Measurements from ENCODE around the gene IGFALS. TPM values are rescaled to one million over a fixed set of nuclear protein-coding genes. Genes with fewer than 3 reads are reported as not detected.

Gene IGFALS
- not detected in 2 replicates for total RNA-seq (2014; rRNA removed; shearing (Covaris generic))

DNA sequence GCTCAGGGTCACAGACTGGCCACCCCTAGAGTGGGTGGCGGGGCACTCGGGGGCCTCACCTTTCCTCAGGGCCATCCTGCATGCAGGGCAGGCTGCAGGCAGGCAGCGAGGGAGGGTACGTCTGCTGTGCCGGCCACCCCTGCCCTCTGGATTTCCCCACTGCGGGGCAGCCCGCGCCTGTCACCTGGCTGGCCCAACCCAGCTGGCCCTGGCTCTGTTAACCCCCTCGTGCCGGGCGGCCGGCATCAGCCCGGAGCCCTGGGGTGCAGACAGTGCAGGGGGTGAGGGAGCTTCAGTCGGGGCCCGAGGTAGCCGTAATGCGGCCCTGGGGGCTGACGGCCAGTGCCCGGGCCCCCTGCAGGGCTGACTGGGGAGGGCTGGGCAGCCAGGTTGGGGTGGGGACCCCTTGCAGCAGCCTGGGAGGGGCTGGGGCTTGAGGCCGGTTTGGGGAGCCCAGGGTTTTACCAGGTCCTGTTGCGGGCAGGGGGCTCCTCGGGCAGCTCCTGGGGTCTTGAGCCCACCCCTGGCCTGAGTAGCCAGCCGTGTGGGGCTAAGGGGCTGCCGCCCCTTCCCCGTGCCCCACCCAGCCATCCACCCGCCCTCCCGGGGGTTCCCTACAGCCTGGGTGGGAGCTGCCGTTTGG is at the start of gene IGFALS:
Gene IGFALS (minus strand): TSS at position 128 of the 643 bp plus-strand sequence. CDS start 53 bp downstream, at position 75.
- H3K27me3 ChIP-seq, result no peaks in the 10 kb centered on the region
- H3K4me1 ChIP-seq, result peaks cover 9% of the 10 kb centered on the region; the same call in 1 of the 2 replicates
- H3K36me3 ChIP-seq, result peaks cover 3% of the 10 kb centered on the region; the same call in 1 of the 2 replicates
- peaks cover 4% of the 10 kb centered on the region; the same call in 1 of the 2 replicates for H3K9me3 ChIP-seq (replicated peaks)
- no peak for DNase-seq
- H3K4me3 ChIP-seq, result no peak within 1 kb of the TSS
- H3K27ac ChIP-seq, result no peak within 1 kb of the TSS

DNA sequence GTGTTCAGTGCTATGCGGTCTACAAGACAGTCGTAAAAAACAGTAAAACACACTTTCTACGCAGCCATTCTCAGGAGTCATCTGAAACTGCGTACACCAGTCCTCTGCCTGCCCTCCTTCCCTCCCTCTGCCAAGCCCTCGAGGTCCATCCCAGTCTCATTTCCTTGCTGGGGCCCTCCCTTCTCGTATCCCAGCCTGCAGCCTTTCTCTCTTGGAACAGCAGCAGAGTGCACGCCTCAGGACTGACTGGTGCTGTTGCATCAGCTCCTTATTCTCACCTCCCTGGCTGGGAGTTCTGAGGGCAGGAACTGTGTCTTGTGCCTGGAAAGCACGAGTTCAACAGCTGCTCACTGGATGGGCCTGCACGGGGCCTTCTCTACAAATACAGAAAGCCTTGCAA is 46.0 kb upstream of the IGFALS start:
- peak; percentile 9 to 14 for DNase-seq
- H3K4me3 ChIP-seq, result no peak overlapping the region

DNA sequence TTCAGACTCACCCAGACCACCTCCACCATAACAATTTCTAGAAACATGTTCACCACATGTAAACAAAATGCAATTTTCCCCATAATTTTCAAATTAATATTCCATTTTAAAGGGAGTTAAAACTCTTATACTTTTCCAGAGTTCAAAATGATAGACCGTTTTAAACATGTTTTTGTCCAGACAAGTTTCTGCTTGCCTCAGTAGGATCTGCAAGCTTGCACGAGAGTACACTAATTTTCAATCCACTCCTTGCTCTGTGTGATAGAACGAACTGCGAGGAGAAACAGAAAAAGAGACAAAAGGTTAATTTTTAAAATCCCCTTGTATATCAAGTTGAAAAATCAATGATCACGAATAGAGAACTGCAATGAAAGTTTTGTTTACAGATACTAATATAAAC is 40.6 kb upstream of the IGFALS start:
- peaks cover 9% of the 10 kb centered on the region for H3K4me1 ChIP-seq
- no peaks in the 10 kb centered on the region for H3K27me3 ChIP-seq
- no peak for DNase-seq
- no peaks in the 10 kb centered on the region for H3K9me3 ChIP-seq (replicated peaks)
- H3K27ac ChIP-seq, result no peak overlapping the region
- H3K4me3 ChIP-seq, result no peak overlapping the region
- peaks cover 4% of the 10 kb centered on the region; the same call in 1 of the 2 replicates for H3K36me3 ChIP-seq

More for the DNA sequence above, 46.0 kb upstream of the IGFALS start:
- Histone ChIP-seq H3K36me3 (no peaks in the 10 kb centered on the region), H3K4me1 (no peaks in the 10 kb centered on the region), H3K9me3 (replicated peaks) (no peaks in the 10 kb centered on the region), H3K27ac (no peak overlapping the region), H3K27me3 (no peaks in the 10 kb centered on the region)

DNA sequence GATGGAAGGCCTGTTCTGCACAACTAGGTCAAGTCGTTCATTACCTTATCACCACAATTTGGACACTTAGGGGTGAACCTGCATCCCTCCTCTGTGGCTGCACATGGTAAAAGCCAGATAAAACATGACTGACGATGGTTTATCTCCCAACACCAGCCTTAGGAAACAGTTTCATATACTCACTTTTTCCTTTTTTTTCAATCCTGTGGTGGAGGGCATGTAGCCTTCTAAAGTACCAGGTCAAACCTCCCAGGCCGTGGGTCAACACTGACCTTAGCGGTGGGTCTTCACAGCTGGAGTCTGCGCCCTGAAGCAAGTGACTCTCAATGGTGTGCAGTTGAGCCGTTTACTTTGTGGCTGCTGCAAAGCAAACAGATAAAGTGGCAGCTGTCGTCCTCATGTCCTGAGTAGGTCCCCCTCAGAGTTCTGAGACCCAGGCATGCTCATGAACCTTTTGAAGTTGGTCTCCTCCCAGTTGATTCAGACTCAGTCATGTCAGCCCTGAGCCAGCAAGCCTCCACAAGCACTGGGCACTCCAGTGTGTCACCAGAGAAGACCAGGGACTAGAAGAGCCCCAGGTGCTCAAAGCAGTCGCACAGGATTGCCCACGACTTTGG is 39.4 kb upstream of the IGFALS start:
- H3K4me3 ChIP-seq, result no peak overlapping the region
- peaks cover 4% of the 10 kb centered on the region; the same call in 1 of the 2 replicates for H3K36me3 ChIP-seq
- peak; percentile 68 for DNase-seq
- H3K4me1 ChIP-seq, result peaks cover 11% of the 10 kb centered on the region
- no peaks in the 10 kb centered on the region for H3K27me3 ChIP-seq
- no peak overlapping the region for H3K27ac ChIP-seq
- H3K9me3 ChIP-seq (replicated peaks), result no peaks in the 10 kb centered on the region

DNA sequence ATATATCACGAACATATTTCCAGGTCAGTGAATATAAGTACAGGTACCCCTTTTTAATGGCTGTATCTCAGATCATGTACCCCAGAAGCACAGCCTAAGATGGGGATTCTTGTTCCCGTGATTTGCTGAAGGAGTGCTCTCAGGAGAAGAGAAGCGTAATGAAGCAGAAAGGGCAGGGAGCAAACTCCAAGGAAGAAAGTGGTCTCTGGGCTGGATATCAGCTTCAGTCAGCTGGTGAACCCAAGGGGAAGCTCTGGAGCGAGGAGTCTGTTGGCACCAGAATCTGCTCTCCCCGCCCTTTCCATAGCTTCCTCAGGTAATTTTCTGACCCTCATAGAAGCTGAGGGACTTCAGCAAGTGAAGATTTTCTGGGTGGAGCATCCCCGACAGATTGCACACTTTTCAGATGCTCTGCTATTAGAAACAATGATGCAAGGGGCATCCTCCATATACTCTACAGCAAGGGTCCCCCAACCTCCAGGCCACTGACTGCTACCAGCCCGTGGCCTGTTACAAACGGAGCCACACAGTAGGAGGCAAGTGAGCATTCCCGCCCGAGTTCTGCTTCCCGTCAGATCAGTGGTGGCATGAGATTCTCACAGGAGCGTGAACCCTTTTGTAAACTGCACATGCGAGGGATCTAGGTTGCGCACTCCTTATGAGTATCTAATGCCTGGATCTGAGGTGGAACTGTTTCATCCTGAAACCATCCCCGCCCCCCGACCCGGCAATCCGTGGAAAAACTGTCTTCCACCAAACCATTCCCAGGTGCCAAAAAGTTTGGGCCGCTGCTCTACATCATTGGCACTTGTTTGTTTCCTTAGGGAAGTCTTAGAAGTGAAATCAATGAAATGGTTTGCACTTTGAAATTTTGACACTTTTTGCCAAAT is 37.9 kb upstream of the IGFALS start:
- Histone ChIP-seq H3K9me3 (replicated peaks) (no peaks in the 10 kb centered on the region), H3K4me1 (peaks cover 11% of the 10 kb centered on the region), H3K36me3 (peaks cover 4% of the 10 kb centered on the region; the same call in 1 of the 2 replicates), H3K27me3 (no peaks in the 10 kb centered on the region), H3K4me3 (no peak overlapping the region), H3K27ac (no peak overlapping the region)
- no peak for DNase-seq

DNA sequence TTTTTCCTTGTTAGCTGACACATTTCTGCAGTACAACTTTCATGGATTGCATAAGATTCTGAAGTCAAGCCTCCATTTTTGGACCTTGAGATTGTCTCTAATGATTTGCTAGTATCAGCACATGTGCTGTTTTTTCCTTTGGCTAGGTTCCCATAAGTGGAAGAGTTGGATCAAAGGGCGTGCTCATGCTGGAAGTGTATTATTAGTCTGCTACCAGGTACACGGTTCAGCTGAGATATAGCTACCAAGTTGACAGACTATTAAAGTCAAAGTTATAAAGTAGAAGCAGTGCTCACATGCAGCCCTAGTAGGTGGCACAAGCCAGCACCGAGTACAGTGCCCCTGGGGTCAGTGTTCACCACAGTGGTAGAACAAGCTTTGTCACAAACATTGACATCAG is 36.7 kb upstream of the IGFALS start:
- no peaks in the 10 kb centered on the region for H3K27me3 ChIP-seq
- H3K4me1 ChIP-seq, result peaks cover 11% of the 10 kb centered on the region
- peaks cover 4% of the 10 kb centered on the region; the same call in 1 of the 2 replicates for H3K36me3 ChIP-seq
- no peak overlapping the region for H3K4me3 ChIP-seq
- DNase-seq, result no peak
- no peaks in the 10 kb centered on the region for H3K9me3 ChIP-seq (replicated peaks)
- H3K27ac ChIP-seq, result no peak overlapping the region

DNA sequence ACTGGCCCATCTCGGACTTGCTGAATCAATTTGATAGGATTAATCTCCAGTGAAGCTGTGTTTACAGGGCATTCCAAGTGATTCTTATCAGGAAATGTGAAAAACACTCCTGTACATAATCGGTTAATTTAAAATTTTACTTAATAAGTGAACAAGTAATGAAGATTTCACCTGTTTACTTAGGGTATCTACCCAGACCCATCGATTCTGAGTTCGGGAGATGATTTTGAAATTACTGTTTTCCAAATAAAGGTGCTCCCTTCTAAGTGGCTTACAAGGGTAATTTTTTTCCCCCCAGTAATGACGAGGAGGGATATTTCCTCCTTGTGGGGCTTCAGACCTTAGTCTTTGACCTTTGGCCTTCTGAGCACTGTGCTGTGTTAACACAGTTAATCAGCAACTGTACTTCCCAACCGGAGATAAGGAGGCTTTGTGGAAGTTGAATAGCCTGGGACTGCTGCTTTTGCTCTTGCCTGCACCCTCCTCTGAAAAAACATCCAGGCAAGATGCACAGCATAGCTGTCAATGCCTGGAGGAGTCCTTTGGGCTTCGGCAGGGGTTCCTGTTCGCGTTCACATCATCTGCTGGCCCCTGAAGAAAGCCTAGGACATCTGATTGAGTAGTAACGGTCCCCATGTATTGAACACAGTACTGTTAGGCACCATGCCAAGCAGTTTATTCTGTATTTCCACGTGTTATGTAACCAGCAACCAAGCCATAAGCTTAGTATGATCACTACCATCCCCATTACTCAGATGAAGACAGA is 35.3 kb upstream of the IGFALS start:
- no peak overlapping the region for H3K4me3 ChIP-seq

DNA sequence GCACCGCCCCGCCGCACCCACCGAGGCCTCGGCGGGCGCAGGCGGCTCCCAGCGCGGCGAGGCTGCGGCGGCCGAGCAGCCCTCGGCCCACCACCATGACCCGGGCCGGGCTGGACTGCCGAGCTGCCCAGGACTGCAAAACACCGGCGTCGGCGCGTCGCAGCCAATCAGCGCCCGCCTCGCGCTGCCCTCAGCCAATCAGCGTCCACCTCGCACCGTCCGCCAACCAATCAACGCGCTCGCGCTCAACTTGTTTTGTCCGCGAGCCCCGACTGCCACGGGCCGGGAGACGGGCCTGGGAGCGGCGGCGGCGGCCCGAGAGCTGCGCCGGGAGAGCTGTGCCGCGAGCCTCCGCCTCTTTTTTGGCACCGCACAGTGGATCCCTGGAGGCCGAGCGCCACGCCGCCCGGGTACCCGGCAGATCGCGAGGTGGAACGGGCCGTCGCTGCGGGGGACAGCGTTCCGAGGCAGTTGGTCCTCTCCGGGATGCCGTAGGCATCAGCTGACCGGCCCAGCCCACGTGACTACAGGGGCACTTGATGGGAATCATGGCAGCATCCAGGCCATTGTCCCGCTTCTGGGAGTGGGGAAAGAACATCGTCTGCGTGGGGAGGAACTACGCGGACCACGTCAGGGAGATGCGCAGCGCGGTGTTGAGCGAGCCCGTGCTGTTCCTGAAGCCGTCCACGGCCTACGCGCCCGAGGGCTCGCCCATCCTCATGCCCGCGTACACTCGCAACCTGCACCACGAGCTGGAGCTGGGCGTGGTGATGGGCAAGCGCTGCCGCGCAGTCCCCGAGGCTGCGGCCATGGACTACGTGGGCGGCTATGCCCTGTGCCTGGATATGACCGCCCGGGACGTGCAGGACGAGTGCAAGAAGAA is 33.4 kb upstream of the IGFALS start, which contains the start of the genes FAHD1 and HAGH:
Gene FAHD1 (plus strand): TSS at position 516 of the 883 bp plus-strand sequence. CDS start 33 bp downstream, at position 549.
Gene HAGH (minus strand): TSS at position 135 of the 883 bp plus-strand sequence. CDS start 38 bp downstream, at position 97.
- peaks cover 2% of the 10 kb centered on the region; the same call in 1 of the 2 replicates for H3K4me1 ChIP-seq
- peak within 1 kb of the TSS; percentile 60 for H3K27ac ChIP-seq
- H3K9me3 ChIP-seq (replicated peaks), result no peaks in the 10 kb centered on the region
- no peaks in the 10 kb centered on the region for H3K27me3 ChIP-seq
- H3K4me3 ChIP-seq, result peak within 1 kb of the TSS; percentile 84
- H3K36me3 ChIP-seq, result peaks cover 4% of the 10 kb centered on the region; the same call in 1 of the 2 replicates
- DNase-seq, result peak; percentile 89 to 92

More for the DNA sequence above, 35.3 kb upstream of the IGFALS start:
- H3K27ac ChIP-seq, result no peak overlapping the region
- no peaks in the 10 kb centered on the region for H3K27me3 ChIP-seq
- H3K4me1 ChIP-seq, result peaks cover 11% of the 10 kb centered on the region
- H3K36me3 ChIP-seq, result peaks cover 4% of the 10 kb centered on the region; the same call in 1 of the 2 replicates
- no peaks in the 10 kb centered on the region for H3K9me3 ChIP-seq (replicated peaks)
- DNase-seq, result no peak

DNA sequence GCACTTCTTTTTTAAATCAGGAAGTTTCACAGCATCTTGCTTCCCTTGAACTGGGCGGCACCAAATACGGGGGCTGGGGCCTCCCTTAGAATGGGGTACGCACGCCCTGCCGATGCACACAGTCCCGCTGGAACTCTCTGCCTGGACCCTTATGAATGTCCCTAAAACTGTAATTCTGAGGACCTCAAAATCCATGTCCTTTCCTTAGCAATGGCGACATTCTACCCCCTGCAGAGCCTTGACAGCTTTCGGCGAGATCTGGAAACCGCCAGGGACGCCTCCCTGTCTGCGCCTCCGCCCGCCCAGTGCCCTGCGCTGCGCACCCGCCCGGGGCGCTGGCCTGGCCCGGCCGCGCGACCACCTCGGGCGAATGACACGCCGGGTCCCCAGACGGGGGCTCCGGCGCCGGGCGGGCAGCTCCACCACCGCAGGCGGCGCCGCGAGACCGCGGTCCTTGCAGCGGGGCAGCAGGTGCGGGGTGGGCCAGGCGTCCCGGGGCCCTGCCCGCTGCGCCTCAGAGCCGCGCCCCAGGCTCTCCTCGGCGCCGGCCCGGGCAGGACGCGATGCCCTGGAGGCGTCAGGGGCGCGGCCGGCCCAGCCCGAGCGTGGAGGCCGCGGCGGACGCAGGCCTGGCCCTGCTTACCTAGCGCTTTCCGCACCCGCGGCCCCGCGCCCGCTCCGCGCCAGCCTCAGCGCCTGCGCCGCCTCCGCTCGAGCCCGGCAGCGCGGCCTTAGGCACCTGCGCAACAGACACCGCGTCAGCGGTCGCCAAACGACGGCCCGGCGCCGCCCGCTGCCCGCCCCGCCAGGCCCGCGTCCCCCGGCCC is 32.6 kb upstream of the IGFALS start:
- peak; percentile 31 to 48 for DNase-seq
- Histone ChIP-seq H3K4me3 (peak overlapping the region; percentile 84), H3K9me3 (replicated peaks) (no peaks in the 10 kb centered on the region), H3K27me3 (no peaks in the 10 kb centered on the region), H3K36me3 (peaks cover 4% of the 10 kb centered on the region; the same call in 1 of the 2 replicates), H3K27ac (no peak overlapping the region), H3K4me1 (peaks cover 2% of the 10 kb centered on the region; the same call in 1 of the 2 replicates)

DNA sequence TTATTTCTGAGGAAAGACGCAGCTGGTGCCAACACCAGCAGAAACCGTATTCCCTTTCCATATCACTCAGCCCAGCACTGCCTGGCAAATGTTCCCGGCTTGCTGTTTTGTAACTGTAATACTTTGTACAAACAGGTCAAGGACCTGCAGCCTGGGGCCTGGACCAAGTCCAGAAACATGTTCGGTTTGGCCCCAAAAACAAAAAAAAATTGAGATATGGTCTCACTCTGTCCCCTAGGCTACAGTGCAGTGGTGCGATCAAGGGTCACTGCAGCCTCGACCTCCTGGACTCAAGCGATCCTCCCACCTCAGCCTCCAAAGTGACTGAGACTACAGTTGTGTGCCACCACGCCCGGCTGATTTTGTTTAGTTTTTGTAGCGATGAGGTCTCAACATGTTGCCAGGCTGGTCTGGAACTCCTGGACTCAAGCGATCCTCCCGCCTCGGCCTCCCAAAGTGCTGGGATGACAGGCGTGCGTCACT is 31.9 kb upstream of the IGFALS start:
- H3K4me1 ChIP-seq, result peaks cover 2% of the 10 kb centered on the region; the same call in 1 of the 2 replicates
- H3K9me3 ChIP-seq (replicated peaks), result no peaks in the 10 kb centered on the region
- H3K27me3 ChIP-seq, result no peaks in the 10 kb centered on the region
- no peak overlapping the region for H3K27ac ChIP-seq
- no peak for DNase-seq
- peaks cover 4% of the 10 kb centered on the region; the same call in 1 of the 2 replicates for H3K36me3 ChIP-seq
- peak overlapping the region; percentile 84 for H3K4me3 ChIP-seq

DNA sequence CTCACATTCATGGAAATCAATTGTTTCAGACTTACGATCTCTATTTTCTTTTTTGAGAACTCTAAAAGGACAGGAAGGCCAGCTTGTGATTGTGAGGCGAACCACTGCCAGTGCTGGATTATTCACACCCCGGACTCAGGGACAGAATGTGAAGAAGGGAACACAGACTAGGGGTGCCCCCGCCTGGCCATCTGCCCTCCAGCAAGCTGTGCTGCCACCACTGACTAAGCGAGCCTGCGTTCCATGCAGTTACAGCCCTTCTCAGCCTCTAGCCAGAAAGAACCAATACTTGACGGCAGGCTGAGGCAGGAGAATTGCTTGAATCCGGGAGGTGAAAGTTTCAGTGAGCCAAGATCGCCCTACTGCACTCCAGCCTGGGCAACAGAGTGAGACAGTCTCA is 30.3 kb upstream of the IGFALS start:
- DNase-seq, result peak; percentile 28 to 37
- no peaks in the 10 kb centered on the region for H3K36me3 ChIP-seq

DNA sequence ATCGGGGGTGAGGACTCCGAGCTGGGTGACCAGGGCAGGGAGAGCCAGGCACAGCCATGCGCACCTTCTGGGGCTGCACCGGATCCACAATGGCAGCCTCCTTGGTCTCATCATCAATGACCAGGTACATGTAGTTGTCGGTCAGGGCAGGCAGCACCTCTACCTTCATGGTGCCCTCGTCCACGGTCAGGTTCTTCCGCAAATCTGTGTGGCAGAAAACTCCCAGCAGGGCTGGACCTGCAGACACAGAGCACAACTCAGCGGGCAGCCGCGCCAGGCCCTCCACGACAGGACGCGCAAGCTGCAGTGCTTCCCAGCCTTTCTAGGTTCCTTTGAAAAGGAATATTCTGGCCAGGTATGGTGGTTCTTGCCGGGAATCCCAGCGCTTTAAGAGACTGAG is 29.3 kb upstream of the IGFALS start:
- no peaks in the 10 kb centered on the region for H3K4me1 ChIP-seq
- no peak overlapping the region for H3K4me3 ChIP-seq
- DNase-seq, result no peak
- H3K27ac ChIP-seq, result no peak overlapping the region
- no peaks in the 10 kb centered on the region for H3K27me3 ChIP-seq
- H3K36me3 ChIP-seq, result no peaks in the 10 kb centered on the region
- H3K9me3 ChIP-seq (replicated peaks), result no peaks in the 10 kb centered on the region

More for the DNA sequence above, 30.3 kb upstream of the IGFALS start:
- Histone ChIP-seq H3K27me3 (no peaks in the 10 kb centered on the region), H3K27ac (no peak overlapping the region), H3K9me3 (replicated peaks) (no peaks in the 10 kb centered on the region), H3K4me1 (peaks cover 2% of the 10 kb centered on the region; the same call in 1 of the 2 replicates), H3K4me3 (no peak overlapping the region)
